Fibroblast of mammary gland (primary cell): Measurements from ENCODE around the gene STX8.
A peak's percentile ranks its signal among the peaks of the same experiment; 100 is the strongest.

Experiments used
- DNase-seq: peaks from one replicate; pipeline ENCODE4 v3.0.0-alpha.2; 2010; ENCODE audit warnings: low read depth
- H3K4me3 ChIP-seq: 2 replicates; pipeline ENCODE4 v1.5.1; 2011; ENCODE audit warnings: low read depth, mild to moderate bottlenecking, low read length, moderate library complexity; ENCODE audit not compliant: control insufficient read depth
- TF ChIP-seq, protein P1 (sequence below): conservative IDR thresholded peaks from 2 replicates; pipeline ENCODE4 v1.5.1; 2011; ENCODE audit warnings: low read depth, low read length, inconsistent platforms; ENCODE audit not compliant: control insufficient read depth, insufficient read depth

Gene STX8

DNA sequence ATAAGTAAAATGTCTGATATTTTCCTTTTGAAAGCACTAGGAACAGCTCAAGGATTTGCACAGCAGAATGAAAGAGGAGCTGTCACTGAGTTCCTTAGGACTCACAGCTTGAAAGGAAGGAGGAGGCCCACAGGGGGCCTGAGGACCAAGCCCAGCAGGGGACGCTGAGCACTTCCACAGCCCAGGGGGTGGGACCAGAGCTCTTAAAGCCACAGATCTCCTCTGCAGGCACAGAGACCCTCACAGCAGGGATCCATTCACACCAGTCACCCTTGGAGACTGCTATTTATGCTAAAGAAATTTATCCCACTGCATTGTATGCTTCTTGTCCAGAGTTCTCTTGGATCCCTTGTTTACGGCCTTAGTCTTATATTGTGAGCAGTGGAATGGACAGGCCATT lies 253.3 kb downstream of the STX8 start:
- TF ChIP-seq, protein P1, sequence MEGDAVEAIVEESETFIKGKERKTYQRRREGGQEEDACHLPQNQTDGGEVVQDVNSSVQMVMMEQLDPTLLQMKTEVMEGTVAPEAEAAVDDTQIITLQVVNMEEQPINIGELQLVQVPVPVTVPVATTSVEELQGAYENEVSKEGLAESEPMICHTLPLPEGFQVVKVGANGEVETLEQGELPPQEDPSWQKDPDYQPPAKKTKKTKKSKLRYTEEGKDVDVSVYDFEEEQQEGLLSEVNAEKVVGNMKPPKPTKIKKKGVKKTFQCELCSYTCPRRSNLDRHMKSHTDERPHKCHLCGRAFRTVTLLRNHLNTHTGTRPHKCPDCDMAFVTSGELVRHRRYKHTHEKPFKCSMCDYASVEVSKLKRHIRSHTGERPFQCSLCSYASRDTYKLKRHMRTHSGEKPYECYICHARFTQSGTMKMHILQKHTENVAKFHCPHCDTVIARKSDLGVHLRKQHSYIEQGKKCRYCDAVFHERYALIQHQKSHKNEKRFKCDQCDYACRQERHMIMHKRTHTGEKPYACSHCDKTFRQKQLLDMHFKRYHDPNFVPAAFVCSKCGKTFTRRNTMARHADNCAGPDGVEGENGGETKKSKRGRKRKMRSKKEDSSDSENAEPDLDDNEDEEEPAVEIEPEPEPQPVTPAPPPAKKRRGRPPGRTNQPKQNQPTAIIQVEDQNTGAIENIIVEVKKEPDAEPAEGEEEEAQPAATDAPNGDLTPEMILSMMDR = no peak
- H3K4me3 ChIP-seq = no peak overlapping the region
- DNase-seq = no peak

DNA sequence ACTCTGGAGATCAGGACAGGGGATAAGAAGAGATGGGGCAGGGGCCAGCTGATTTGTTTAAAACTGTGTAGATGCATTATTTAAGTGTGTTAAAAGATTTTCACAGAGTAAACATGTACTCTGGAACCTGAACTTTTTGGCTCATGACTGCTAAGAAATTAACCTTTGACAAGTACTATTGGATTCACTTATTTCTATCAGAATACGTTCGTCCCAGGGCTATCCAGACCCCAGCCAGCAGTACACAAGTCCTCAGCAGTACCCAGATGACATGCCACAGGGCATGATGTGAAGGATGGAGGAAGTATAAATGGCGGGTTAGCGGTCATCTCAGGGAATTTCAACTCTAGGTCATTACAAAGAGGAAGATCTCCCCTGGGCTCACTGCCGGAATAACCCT lies 253.7 kb downstream of the STX8 start:
- no peak overlapping the region for H3K4me3 ChIP-seq
- TF ChIP-seq, protein P1 = no peak
- DNase-seq = no peak

DNA sequence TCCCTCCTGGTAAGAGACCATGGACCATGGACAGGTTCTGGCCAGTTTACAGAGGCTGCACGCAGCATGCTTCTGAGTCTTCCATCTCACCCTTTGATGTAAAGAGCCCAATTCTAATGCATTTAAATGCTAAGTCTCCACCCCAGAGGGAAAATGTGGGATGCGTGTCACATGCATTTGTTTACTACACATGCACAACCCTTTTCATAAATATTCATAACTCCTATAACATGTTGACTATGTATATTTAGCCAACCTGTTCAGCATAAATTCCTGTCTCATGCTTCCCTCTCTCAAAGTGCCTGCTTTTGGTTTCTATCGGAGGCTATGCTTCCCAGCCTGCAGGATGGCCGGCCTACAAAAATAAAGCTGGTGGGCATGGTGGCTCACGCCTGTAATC lies 260.3 kb downstream of the STX8 start:
- no peak for DNase-seq
- H3K4me3 ChIP-seq = no peak overlapping the region
- TF ChIP-seq, protein P1 = no peak

DNA sequence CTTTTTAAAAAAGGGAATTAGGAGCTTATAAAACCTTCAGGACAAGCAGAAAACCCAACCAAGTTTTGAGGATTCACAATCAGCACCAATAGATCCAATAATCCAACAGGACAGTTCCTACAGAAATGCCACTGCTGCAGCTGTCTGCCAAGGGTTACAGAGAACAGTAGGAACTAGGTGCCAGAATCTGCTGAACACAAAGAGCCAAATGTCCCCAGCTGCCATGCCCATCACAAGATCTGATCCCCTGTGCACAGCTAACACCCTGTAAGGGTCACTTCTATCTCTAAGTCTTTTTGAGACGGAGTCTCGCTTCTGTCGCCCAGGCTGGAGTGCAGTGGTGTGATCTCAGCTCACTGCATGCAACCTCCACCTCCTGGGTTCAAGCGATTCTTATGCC lies 262.3 kb downstream of the STX8 start:
- TF ChIP-seq, protein P1 = no peak
- H3K4me3 ChIP-seq = no peak overlapping the region
- no peak for DNase-seq

DNA sequence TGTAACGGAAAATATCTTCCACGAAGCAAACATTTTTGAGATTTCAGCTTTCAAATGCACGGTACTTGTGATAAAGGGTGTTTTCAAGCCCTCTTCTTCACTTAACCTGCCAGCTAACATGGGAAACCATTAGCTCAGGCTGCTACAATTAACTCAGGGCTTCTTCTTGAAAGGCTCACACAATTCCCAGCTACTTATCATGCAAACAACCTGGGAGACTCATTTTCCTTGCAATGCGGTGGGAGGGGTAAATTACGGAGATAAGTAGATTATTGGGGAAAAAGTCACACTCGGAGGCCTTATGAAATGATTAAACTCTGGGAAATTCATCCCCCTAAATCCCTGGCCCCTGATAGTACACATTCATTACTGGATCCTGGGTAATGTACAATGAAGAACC lies 266.4 kb downstream of the STX8 start:
- TF ChIP-seq, protein P1 = no peak
- no peak for DNase-seq
- H3K4me3 ChIP-seq = no peak overlapping the region

DNA sequence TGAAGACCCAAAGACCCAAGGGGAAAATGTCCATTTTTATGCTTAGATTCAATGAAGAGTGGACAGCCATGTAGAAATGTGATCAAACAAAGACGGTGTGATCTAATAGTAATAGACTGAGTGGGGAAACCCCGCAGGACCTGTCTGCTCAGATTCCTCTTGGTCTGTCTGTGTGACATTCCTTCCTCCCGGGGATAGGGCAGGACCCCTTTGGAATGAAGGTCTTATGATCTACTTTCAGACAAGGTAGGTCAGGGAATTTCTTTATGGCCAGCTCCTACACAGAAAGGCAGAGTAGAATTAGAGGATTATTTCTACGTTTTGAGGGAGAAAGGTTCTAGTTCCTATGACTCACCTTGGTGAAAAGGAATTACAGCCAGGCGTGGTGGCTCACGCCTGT lies 267.6 kb downstream of the STX8 start:
- no peak overlapping the region for H3K4me3 ChIP-seq
- no peak for DNase-seq
- TF ChIP-seq, protein P1 = no peak

DNA sequence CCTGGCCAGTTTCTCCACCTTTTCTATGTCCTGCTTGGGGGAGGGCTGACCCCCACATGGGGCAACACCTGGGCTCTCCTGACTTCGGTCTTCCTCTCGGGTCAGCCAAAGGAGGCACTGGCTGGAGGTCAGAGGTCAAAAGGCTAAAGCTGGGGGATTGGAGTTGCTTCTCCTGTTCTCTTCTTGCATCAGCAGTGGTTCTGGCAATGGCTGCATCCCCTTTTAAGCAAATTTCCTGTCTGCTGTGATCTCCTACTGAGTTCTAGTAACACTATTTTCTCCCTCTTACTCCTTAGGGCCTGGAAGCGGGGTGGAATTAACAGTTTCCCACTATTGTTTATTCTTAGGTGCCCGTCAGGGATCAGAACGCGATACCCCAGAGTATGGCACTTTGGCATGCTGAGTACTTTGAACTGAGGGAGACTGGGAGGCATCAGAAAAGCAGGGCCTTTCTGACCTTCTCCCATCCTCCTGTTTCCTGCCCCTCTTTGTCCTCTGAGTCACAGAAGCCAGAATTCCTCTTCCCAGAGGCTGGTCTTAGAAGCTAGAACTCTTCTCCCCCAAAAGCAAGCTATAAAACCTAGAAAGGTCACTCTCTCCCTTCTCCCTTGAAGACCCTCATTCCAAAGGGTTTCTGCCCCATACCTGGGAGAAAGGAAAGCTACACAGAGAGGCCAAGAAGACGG lies 268.2 kb downstream of the STX8 start:
- TF ChIP-seq, protein P1 = no peak
- H3K4me3 ChIP-seq = no peak overlapping the region
- DNase-seq = peak; percentile 16
